GM12878 (cell line): ENCODE results near the gene PIGL. TPM values are rescaled to one million over a fixed set of nuclear protein-coding genes. Genes with fewer than 3 reads are reported as not detected.
A peak's percentile ranks its signal among the peaks of the same experiment; 100 is the strongest.

Source experiments
- ATAC-seq: fragments of 200-7000 bp; cut with Tn5 transposase; 3 replicates; pipeline ENCODE4 v1.9.1; 2020; ENCODE audit warnings: mild to moderate bottlenecking, moderate library complexity
- BruUV-seq: library from RNA; stranded (reverse); fragments of 400-500 nt; replicated peaks from 2 replicates; lab custom pipeline; 2021; lab: Mats Ljungman, UMichigan
- CTCF ChIA-PET: fragments of 300-600 bp; sonication (Branson Sonifier 250); formaldehyde crosslinking; extraction: SDS; loops from one replicate; lab custom pipeline; 2021; ENCODE audit warnings: inconsistent platforms; lab: Yijun Ruan, JAX
- POLR2A ChIA-PET: fragments of 350-600 bp; formaldehyde crosslinking; extraction: SDS; loops from one replicate; lab custom pipeline; 2021; ENCODE audit warnings: inconsistent platforms; lab: Charles Lee
- RAD21 ChIA-PET: fragments of 300-600 bp; sonication (Branson Sonifier 250); formaldehyde crosslinking; loops from one replicate; lab custom pipeline; 2023; ENCODE audit warnings: antibody characterized with exemption; ENCODE audit not compliant: unreplicated experiment; lab: Charles Lee
- SMC1A ChIA-PET: fragments of 300-600 bp; sonication (Branson Sonifier 250); formaldehyde crosslinking; loops from one replicate; lab custom pipeline; 2023; ENCODE audit not compliant: unreplicated experiment, uncharacterized antibody; lab: Charles Lee
- DNase-seq: peaks from one replicate; pipeline ENCODE4 v3.0.0-alpha.2; 2011; ENCODE audit warnings: low read depth, low spot score
- FAIRE-seq: peaks from 3 replicates; lab custom pipeline; 2011; peaks lifted over from hg19 to GRCh38; lab: Jason Lieb, UNC
- H2AFZ ChIP-seq: 2 replicates; pipeline ENCODE4 v1.6.0; 2011; ENCODE audit warnings: low read depth, low read length, control low read depth; ENCODE audit not compliant: control insufficient read depth
- H3K27ac ChIP-seq: 2 replicates; pipeline ENCODE4 v1.5.1; 2011; ENCODE audit warnings: control low read depth; ENCODE audit not compliant: control insufficient read depth, insufficient read depth
- H3K27me3 ChIP-seq, 2 experiments: replicated peaks in 1 of 2; 2 replicates each; pipeline versions ENCODE4 v1.6.0 to v1.6.1; 2011; ENCODE audit warnings: low read length in 1 of 2; ENCODE audit not compliant: control insufficient read depth in 2 of 2, insufficient read depth in 2 of 2
- H3K36me3 ChIP-seq, 2 experiments: 2 replicates each; pipeline ENCODE4 v1.5.1; 2011; ENCODE audit warnings: low read length in 1 of 2; ENCODE audit not compliant: control insufficient read depth in 2 of 2, insufficient read depth in 2 of 2
- H3K4me1 ChIP-seq: 2 replicates; pipeline ENCODE4 v1.6.1; 2011; ENCODE audit warnings: mild to moderate bottlenecking, low read length, moderate library complexity, mixed read lengths; ENCODE audit not compliant: control insufficient read depth, insufficient read depth
- H3K4me2 ChIP-seq: 2 replicates; pipeline ENCODE4 v1.6.0; 2011; ENCODE audit warnings: control low read depth; ENCODE audit not compliant: control insufficient read depth, insufficient read depth
- H3K4me3 ChIP-seq: fragments of 200-600 bp; sonication (generic); 2 replicates; pipeline ENCODE4 v1.5.1; 2016
- H3K79me2 ChIP-seq: 2 replicates; pipeline ENCODE4 v1.6.0; 2011; ENCODE audit warnings: low read length; ENCODE audit not compliant: control insufficient read depth, insufficient read depth
- H3K9ac ChIP-seq: 2 replicates; pipeline ENCODE4 v1.8.0; 2011; ENCODE audit warnings: low read length, control low read depth, mixed read lengths; ENCODE audit not compliant: control insufficient read depth, insufficient read depth
- H3K9me3 ChIP-seq: replicated peaks from 3 replicates; pipeline ENCODE4 v1.5.1; 2011; ENCODE audit warnings: mild to moderate bottlenecking, low read length; ENCODE audit not compliant: control insufficient read depth, insufficient read depth
- H4K20me1 ChIP-seq: 2 replicates; pipeline ENCODE4 v1.6.0; 2011; ENCODE audit not compliant: control insufficient read depth, insufficient read depth
- ASH2L ChIP-seq: fragments of 300-600, 200-600 bp; sonication (generic); IDR thresholded peaks from 2 replicates; pipeline ENCODE4 v1.6.1; 2017; ENCODE audit warnings: low read depth, mild to moderate bottlenecking, borderline replicate concordance
- BRCA1 ChIP-seq: IDR thresholded peaks from 2 replicates; pipeline ENCODE4 v1.6.1; 2011; ENCODE audit warnings: low read depth, low read length, improper control_type of control experiment
- GABPA ChIP-seq: IDR thresholded peaks from 2 replicates; pipeline ENCODE4 v1.6.1; 2014; ENCODE audit warnings: antibody characterized with exemption, low read depth, mild to moderate bottlenecking, inconsistent platforms
- IRF4 ChIP-seq: IDR thresholded peaks from 2 replicates; pipeline ENCODE4 v1.6.1; 2011; ENCODE audit warnings: low read depth, low read length
- MLLT1 ChIP-seq: fragments of 450-650 bp; IDR thresholded peaks from 2 replicates; pipeline ENCODE4 v1.6.1; 2016; ENCODE audit warnings: mild to moderate bottlenecking
- MTA3 ChIP-seq: IDR thresholded peaks from 2 replicates; pipeline ENCODE4 v1.6.1; 2012; ENCODE audit warnings: low read length, inconsistent platforms, borderline replicate concordance
- NBN ChIP-seq: fragments of 450-650 bp; IDR thresholded peaks from 2 replicates; pipeline ENCODE4 v1.6.1; 2016
- NFYA ChIP-seq: IDR thresholded peaks from 2 replicates; pipeline ENCODE4 v1.6.1; 2011; ENCODE audit warnings: low read depth, mild to moderate bottlenecking, low read length, improper control_type of control experiment, borderline replicate concordance
- NR2F1 ChIP-seq: fragments of 450-650 bp; conservative IDR thresholded peaks from 2 replicates; pipeline ENCODE4 v1.6.1; 2017; ENCODE audit warnings: mild to moderate bottlenecking
- PAX8 ChIP-seq: fragments of 450-650 bp; IDR thresholded peaks from 2 replicates; pipeline ENCODE4 v1.6.1; 2017; ENCODE audit warnings: mild to moderate bottlenecking, moderate library complexity
- PML ChIP-seq: IDR thresholded peaks from 2 replicates; pipeline ENCODE4 v1.6.1; 2012; ENCODE audit warnings: low read length, inconsistent platforms
- SMARCA5 ChIP-seq: fragments of 450-650 bp; IDR thresholded peaks from 2 replicates; pipeline ENCODE4 v1.6.1; 2017; ENCODE audit warnings: mild to moderate bottlenecking
- SMC3 ChIP-seq: IDR thresholded peaks from 2 replicates; pipeline ENCODE4 v1.6.1; 2011; ENCODE audit warnings: low read length, improper control_type of control experiment, borderline replicate concordance
- SUPT20H ChIP-seq: IDR thresholded peaks from 2 replicates; pipeline ENCODE4 v1.6.1; 2011; ENCODE audit warnings: low read depth, mild to moderate bottlenecking, low read length, moderate library complexity, borderline replicate concordance; ENCODE audit not compliant: control insufficient read depth
- TAF1 ChIP-seq: IDR thresholded peaks from 2 replicates; pipeline ENCODE4 v1.6.1; 2011; ENCODE audit warnings: mild to moderate bottlenecking, low read depth, low read length, borderline replicate concordance
- WRNIP1 ChIP-seq: IDR thresholded peaks from 2 replicates; pipeline ENCODE4 v1.6.1; 2011; ENCODE audit warnings: low read depth, low read length, improper control_type of control experiment, borderline replicate concordance
- ZNF207 ChIP-seq: fragments of 450-650 bp; IDR thresholded peaks from 2 replicates; pipeline ENCODE4 v1.6.1; 2014; ENCODE audit warnings: antibody characterized with exemption, mild to moderate bottlenecking, borderline replicate concordance
- ZNF217 ChIP-seq: fragments of 450-650 bp; IDR thresholded peaks from 2 replicates; pipeline ENCODE4 v1.6.1; 2017; ENCODE audit warnings: antibody characterized with exemption, mild to moderate bottlenecking
- WGBS: methylation state at CpG from one replicate; pipeline ENCODE4 v1.1.6; 2016; ENCODE audit warnings: low lambda C conversion rate; ENCODE audit not compliant: insufficient replicate concordance, insufficient coverage; ENCODE audit errors: missing lambda C conversion rate; 5-methylcytosine and 5-hydroxymethylcytosine counted together
- in situ Hi-C: fragments of 300-500 bp; cut with MboI; formaldehyde crosslinking; loops from 9 replicates; pipeline ENCODE4 v1.14.3; 2018; ENCODE audit warnings: mixed read lengths
- intact Hi-C: fragments of 100-400 bp; cut with micrococcal nuclease; formaldehyde crosslinking; loops from one replicate; pipeline ENCODE4 v1.14.2; 2022; ENCODE audit not compliant: unreplicated experiment
- polyA plus RNA-seq, 11 experiments: library from polyadenylated mRNA; depleted of rRNA in 4 of 11; unstranded in 6 of 11; stranded (reverse) in 5 of 11; fragments of >200 nt; fragmentation: Nextera tagmentation in 4 of 11; fragmentation: Illumina TruSeq in 1 of 11; extraction: Ambion mirVana in 4 of 11; extraction: Trizol in 1 of 11; gene quantifications; 1 replicate in 1 of 11; 2 replicates in 10 of 11; pipeline versions ENCODE4 v1.2.1 to v1.2.3, GENCODE V29; 2011 to 2016; ENCODE audit warnings: inconsistent platforms in 2 of 11, missing spikeins in 2 of 11, low read depth in 1 of 11
- total RNA-seq, 4 experiments: library from RNA; depleted of rRNA in 3 of 4; stranded (reverse); fragments of >200 nt in 3 of 4; fragmentation: Illumina TruSeq in 1 of 4; extraction: Trizol in 1 of 4; gene quantifications; 2 replicates each; pipeline versions ENCODE4 v1.2.1 to v1.2.3, GENCODE V29; 2013 to 2021
- TF ChIP-seq, protein P1 (sequence below): IDR thresholded peaks from 2 replicates; pipeline ENCODE4 v1.6.1; 2012; ENCODE audit warnings: mild to moderate bottlenecking, low read depth, low read length
- TF ChIP-seq, protein P2 (sequence below): fragments of 450-650 bp; conservative IDR thresholded peaks from 2 replicates; pipeline ENCODE4 v1.6.1; 2017; ENCODE audit warnings: mild to moderate bottlenecking, moderate library complexity

The PIGL gene
- total and polyA plus RNA-seq, 10 of the 15 experiments (the other 5 are each of a cell fraction or from before 2014, with no cell fraction given): 25.9 to 52.5 (median 30.2) TPM

GRCh38 chr17:16212793-16213192 is 4.2 kb upstream of the PIGL start:
- WGBS: 84% methylated on average over 6 of the region's 6 CpGs
- no peak for DNase-seq
- RAD21 ChIA-PET: interaction anchor here (1.1 to 2.9 kb wide), 3 partner anchors 10 to 139 kb away, joined by 3 to 11 read pairs (median 4); no protein-coding TSS in a partner anchor
- Histone ChIP-seq H3K36me3 (no peaks in the 10 kb centered on the region; a peak in 1 of 4 replicates), H3K27me3 (no peaks in the 10 kb centered on the region), H2AFZ (no peak overlapping the region), H3K9me3 (no peaks in the 10 kb centered on the region), H3K4me3 (peak overlapping the region; percentile 91), H4K20me1 (no peaks in the 10 kb centered on the region; the same call in 1 of the 2 replicates), H3K4me2 (peak overlapping the region; percentile 71; the same call in 1 of the 2 replicates), H3K27ac (no peak overlapping the region), H3K79me2 (peaks cover 90% of the 10 kb centered on the region), H3K4me1 (peaks cover 4% of the 10 kb centered on the region), H3K9ac (no peak overlapping the region; the same call in 1 of the 2 replicates)
- TF ChIP-seq NFYA (no peak), GABPA (no peak), NR2F1 (no peak), ZNF217 (no peak), NBN (no peak), BRCA1 (no peak), WRNIP1 (no peak), MTA3 (no peak), ASH2L (no peak), SMC3 (no peak), PML (no peak), ZNF207 (no peak), MLLT1 (no peak), PAX8 (no peak), TAF1 (no peak), IRF4 (no peak), SUPT20H (no peak), SMARCA5 (no peak)
- TF ChIP-seq, protein P1, sequence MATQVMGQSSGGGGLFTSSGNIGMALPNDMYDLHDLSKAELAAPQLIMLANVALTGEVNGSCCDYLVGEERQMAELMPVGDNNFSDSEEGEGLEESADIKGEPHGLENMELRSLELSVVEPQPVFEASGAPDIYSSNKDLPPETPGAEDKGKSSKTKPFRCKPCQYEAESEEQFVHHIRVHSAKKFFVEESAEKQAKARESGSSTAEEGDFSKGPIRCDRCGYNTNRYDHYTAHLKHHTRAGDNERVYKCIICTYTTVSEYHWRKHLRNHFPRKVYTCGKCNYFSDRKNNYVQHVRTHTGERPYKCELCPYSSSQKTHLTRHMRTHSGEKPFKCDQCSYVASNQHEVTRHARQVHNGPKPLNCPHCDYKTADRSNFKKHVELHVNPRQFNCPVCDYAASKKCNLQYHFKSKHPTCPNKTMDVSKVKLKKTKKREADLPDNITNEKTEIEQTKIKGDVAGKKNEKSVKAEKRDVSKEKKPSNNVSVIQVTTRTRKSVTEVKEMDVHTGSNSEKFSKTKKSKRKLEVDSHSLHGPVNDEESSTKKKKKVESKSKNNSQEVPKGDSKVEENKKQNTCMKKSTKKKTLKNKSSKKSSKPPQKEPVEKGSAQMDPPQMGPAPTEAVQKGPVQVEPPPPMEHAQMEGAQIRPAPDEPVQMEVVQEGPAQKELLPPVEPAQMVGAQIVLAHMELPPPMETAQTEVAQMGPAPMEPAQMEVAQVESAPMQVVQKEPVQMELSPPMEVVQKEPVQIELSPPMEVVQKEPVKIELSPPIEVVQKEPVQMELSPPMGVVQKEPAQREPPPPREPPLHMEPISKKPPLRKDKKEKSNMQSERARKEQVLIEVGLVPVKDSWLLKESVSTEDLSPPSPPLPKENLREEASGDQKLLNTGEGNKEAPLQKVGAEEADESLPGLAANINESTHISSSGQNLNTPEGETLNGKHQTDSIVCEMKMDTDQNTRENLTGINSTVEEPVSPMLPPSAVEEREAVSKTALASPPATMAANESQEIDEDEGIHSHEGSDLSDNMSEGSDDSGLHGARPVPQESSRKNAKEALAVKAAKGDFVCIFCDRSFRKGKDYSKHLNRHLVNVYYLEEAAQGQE: no peak
- TF ChIP-seq, protein P2, sequence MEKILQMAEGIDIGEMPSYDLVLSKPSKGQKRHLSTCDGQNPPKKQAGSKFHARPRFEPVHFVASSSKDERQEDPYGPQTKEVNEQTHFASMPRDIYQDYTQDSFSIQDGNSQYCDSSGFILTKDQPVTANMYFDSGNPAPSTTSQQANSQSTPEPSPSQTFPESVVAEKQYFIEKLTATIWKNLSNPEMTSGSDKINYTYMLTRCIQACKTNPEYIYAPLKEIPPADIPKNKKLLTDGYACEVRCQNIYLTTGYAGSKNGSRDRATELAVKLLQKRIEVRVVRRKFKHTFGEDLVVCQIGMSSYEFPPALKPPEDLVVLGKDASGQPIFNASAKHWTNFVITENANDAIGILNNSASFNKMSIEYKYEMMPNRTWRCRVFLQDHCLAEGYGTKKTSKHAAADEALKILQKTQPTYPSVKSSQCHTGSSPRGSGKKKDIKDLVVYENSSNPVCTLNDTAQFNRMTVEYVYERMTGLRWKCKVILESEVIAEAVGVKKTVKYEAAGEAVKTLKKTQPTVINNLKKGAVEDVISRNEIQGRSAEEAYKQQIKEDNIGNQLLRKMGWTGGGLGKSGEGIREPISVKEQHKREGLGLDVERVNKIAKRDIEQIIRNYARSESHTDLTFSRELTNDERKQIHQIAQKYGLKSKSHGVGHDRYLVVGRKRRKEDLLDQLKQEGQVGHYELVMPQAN: no peak
- intact Hi-C loops: loop anchor here (10.0 kb wide), 1 partner anchor 202 kb away; the partner anchor contains the start of gene TRPV2
- no TSS peak for BruUV-seq
- no peak for ATAC-seq
- CTCF ChIA-PET: interaction anchor here (0.6 to 1.4 kb wide), 3 partner anchors 10 to 156 kb away, joined by 3 to 4 read pairs (median 3); no protein-coding TSS in a partner anchor
- POLR2A ChIA-PET: interaction anchor here (0.6 to 0.7 kb wide), 3 partner anchors 8 to 204 kb away, joined by 3 read pairs; no protein-coding TSS in a partner anchor
- SMC1A ChIA-PET: interaction anchor here (0.6 to 0.9 kb wide), 3 partner anchors 21 to 68 kb away, joined by 3 to 4 read pairs (median 3); no protein-coding TSS in a partner anchor
- in situ Hi-C loops: no loop called here
- FAIRE-seq: no peak
